HepG2 (cell line): ENCODE data around the gene TMEM222. TPM values are rescaled to one million over a fixed set of nuclear protein-coding genes. Genes with fewer than 3 reads are reported as not detected.
A peak's percentile ranks its signal among the peaks of the same experiment; 100 is the strongest.

Experiments
- AGO2 ChIP-seq: fragments of 200-400 bp; formaldehyde crosslinking; optimal IDR thresholded peaks from 2 replicates; pipeline ENCODE3; 2017; ENCODE audit warnings: mild to moderate bottlenecking, low read depth, low read length, moderate library complexity
- ATAD3A ChIP-seq: sonication (generic); formaldehyde crosslinking; IDR thresholded peaks from 2 replicates; pipeline ENCODE4 v1.4.0; 2020; ENCODE audit warnings: missing genetic modification reagents
- ATF1 ChIP-seq: IDR thresholded peaks from 2 replicates; pipeline ENCODE4 v1.6.1; 2016; ENCODE audit warnings: mild to moderate bottlenecking, control low read depth
- SALL2 ChIP-seq: sonication (generic); formaldehyde crosslinking; IDR thresholded peaks from 2 replicates; pipeline ENCODE4 v1.8.1; 2023; ENCODE audit warnings: mild to moderate bottlenecking, missing genetic modification reagents, inconsistent platforms
- SMAD1 ChIP-seq: sonication (generic); formaldehyde crosslinking; IDR thresholded peaks from 2 replicates; pipeline ENCODE4 v1.4.0; 2020; ENCODE audit warnings: missing genetic modification reagents, low read depth, mild to moderate bottlenecking, borderline replicate concordance
- SMARCC2 ChIP-seq: fragments of 450-650 bp; IDR thresholded peaks from 2 replicates; pipeline ENCODE4 v1.6.1; 2017; ENCODE audit warnings: antibody characterized with exemption, mild to moderate bottlenecking
- TCF12 ChIP-seq, 2 experiments: fragments of 450-650 bp in 1 of 2; sonication (generic) in 1 of 2; formaldehyde crosslinking in 1 of 2; IDR thresholded peaks; 2 replicates each; pipeline versions ENCODE4 v1.6.1 to v1.8.0; 2017 to 2022; ENCODE audit warnings: antibody characterized with exemption in 1 of 2, mild to moderate bottlenecking in 1 of 2, missing genetic modification reagents in 1 of 2, moderate library complexity in 1 of 2
- ZFP90 ChIP-seq: sonication (generic); formaldehyde crosslinking; IDR thresholded peaks from 2 replicates; pipeline ENCODE4 v1.8.0; 2022; ENCODE audit warnings: missing genetic modification reagents, mild to moderate bottlenecking, inconsistent platforms, borderline replicate concordance
- ZNF280B ChIP-seq: sonication (generic); formaldehyde crosslinking; IDR thresholded peaks from 2 replicates; pipeline ENCODE4 v1.5.0; 2020; ENCODE audit warnings: missing genetic modification reagents, mild to moderate bottlenecking, borderline replicate concordance
- ZNF441 ChIP-seq: sonication (generic); formaldehyde crosslinking; IDR thresholded peaks from 2 replicates; pipeline ENCODE4 v1.7.0; 2021; ENCODE audit warnings: missing genetic modification reagents, borderline replicate concordance
- ZNF564 ChIP-seq: sonication (generic); formaldehyde crosslinking; IDR thresholded peaks from 2 replicates; pipeline ENCODE4 v1.8.1; 2023; ENCODE audit warnings: mild to moderate bottlenecking, missing genetic modification reagents
- ZNF816 ChIP-seq: sonication (generic); formaldehyde crosslinking; IDR thresholded peaks from 2 replicates; pipeline ENCODE4 v1.8.0; 2022; ENCODE audit warnings: missing genetic modification reagents, mild to moderate bottlenecking, borderline replicate concordance
- ZNF891 ChIP-seq: sonication (generic); formaldehyde crosslinking; IDR thresholded peaks from 2 replicates; pipeline ENCODE4 v1.5.0; 2020; ENCODE audit warnings: mild to moderate bottlenecking, missing genetic modification reagents
- polyA plus RNA-seq, 8 experiments: library from polyadenylated mRNA; depleted of rRNA in 3 of 8; stranded (reverse) in 7 of 8; unstranded in 1 of 8; fragments of >200 nt; fragmentation: Illumina TruSeq in 4 of 8; extraction: Trizol in 4 of 8; gene quantifications; 2 replicates each; pipeline versions ENCODE4 v1.2.1 to v1.2.3, GENCODE V29; 2011 to 2016; ENCODE audit warnings: low read depth in 4 of 8, missing spikeins in 1 of 8, mixed read lengths in 1 of 8; ENCODE audit not compliant: insufficient read depth in 1 of 8
- total RNA-seq, 5 experiments: library from RNA; depleted of rRNA; stranded (reverse); fragments of >200 nt; fragmentation: Illumina TruSeq; extraction: Trizol; gene quantifications; 2 replicates each; pipeline ENCODE4 v1.2.3, GENCODE V29; 2016; ENCODE audit warnings: low read depth in 1 of 5
- TF ChIP-seq, protein P1 (sequence below): IDR thresholded peaks from 2 replicates; pipeline ENCODE4 v1.4.0; 2020; ENCODE audit warnings: mild to moderate bottlenecking, missing genetic modification reagents
- TF ChIP-seq, protein P2 (sequence below): sonication (generic); formaldehyde crosslinking; IDR thresholded peaks from 2 replicates; pipeline ENCODE4 v1.9.0; 2022; ENCODE audit warnings: missing genetic modification reagents, mild to moderate bottlenecking, borderline replicate concordance
- TF ChIP-seq, protein P3 (sequence below): sonication (generic); formaldehyde crosslinking; IDR thresholded peaks from 2 replicates; pipeline ENCODE4 v1.4.0; 2020; ENCODE audit warnings: missing genetic modification reagents

Gene TMEM222
- total and polyA plus RNA-seq, 2 of the 13 experiments (the other 11 are each of a cell fraction or from before 2014, with no cell fraction given): 22.7 to 29.6 TPM

DNA sequence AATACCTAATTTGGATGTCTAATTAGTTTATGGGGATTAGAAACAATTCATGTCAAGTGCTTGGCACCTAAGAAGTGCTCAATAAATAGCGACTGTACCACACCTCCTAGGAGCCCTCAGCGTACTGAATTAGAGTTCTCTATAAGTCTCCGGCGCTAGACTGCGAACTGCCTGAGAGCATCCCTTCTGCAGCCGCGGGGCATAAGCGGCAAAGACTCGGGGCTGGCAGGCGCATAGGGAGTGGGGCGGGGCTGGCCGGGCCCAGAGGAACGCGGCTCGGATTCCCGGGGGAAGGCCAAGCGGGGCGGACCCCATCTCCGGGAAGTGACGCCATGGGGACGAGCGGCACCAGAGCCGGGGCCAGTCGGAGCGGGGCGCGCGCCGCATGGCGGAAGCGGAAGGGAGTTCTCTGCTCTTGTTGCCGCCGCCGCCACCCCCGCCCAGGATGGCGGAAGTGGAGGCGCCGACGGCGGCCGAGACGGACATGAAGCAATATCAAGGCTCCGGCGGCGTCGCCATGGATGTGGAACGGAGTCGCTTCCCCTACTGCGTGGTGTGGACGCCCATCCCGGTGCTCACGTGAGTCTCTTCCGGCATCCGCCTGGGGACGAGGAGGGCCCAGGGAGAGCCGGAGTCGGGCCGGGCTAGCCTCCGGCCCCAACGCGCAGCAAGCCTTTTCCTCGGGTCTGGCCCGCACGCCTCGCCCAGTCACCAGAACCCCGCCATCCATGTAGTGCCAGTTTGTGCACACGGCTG is at the start of gene TMEM222 (continued):
- TF ChIP-seq ZNF564: peak; percentile 87
- peak; percentile 49 for TF ChIP-seq ZFP90 (CRISPR knock-in tag)
- no peak for TF ChIP-seq ATAD3A (CRISPR knock-in tag)
- TF ChIP-seq ZNF280B (CRISPR knock-in tag): no peak
- TF ChIP-seq ZNF816: no peak
- peak; percentile 41; the same call in 1 of the 2 replicates for TF ChIP-seq ZNF891 (CRISPR knock-in tag)
- TF ChIP-seq SMAD1 (CRISPR knock-in tag): peak; percentile 89; the same call in 1 of the 2 replicates
- TF ChIP-seq, protein P1, sequence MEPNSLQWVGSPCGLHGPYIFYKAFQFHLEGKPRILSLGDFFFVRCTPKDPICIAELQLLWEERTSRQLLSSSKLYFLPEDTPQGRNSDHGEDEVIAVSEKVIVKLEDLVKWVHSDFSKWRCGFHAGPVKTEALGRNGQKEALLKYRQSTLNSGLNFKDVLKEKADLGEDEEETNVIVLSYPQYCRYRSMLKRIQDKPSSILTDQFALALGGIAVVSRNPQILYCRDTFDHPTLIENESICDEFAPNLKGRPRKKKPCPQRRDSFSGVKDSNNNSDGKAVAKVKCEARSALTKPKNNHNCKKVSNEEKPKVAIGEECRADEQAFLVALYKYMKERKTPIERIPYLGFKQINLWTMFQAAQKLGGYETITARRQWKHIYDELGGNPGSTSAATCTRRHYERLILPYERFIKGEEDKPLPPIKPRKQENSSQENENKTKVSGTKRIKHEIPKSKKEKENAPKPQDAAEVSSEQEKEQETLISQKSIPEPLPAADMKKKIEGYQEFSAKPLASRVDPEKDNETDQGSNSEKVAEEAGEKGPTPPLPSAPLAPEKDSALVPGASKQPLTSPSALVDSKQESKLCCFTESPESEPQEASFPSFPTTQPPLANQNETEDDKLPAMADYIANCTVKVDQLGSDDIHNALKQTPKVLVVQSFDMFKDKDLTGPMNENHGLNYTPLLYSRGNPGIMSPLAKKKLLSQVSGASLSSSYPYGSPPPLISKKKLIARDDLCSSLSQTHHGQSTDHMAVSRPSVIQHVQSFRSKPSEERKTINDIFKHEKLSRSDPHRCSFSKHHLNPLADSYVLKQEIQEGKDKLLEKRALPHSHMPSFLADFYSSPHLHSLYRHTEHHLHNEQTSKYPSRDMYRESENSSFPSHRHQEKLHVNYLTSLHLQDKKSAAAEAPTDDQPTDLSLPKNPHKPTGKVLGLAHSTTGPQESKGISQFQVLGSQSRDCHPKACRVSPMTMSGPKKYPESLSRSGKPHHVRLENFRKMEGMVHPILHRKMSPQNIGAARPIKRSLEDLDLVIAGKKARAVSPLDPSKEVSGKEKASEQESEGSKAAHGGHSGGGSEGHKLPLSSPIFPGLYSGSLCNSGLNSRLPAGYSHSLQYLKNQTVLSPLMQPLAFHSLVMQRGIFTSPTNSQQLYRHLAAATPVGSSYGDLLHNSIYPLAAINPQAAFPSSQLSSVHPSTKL (CRISPR knock-in tag): peak; percentile 58
- peak; percentile 63 for TF ChIP-seq AGO2
- TF ChIP-seq SALL2 (CRISPR knock-in tag): peak; percentile 98
- TF ChIP-seq SMARCC2: no peak
- TF ChIP-seq ZNF441: peak; percentile 91
- TF ChIP-seq TCF12 (IDR thresholded peaks at IDR 0.05): no peak
- TF ChIP-seq TCF12 (CRISPR knock-in tag; IDR thresholded peaks at IDR 0.05): peak; percentile 65; the same call in 1 of the 2 replicates
- TF ChIP-seq, protein P2, sequence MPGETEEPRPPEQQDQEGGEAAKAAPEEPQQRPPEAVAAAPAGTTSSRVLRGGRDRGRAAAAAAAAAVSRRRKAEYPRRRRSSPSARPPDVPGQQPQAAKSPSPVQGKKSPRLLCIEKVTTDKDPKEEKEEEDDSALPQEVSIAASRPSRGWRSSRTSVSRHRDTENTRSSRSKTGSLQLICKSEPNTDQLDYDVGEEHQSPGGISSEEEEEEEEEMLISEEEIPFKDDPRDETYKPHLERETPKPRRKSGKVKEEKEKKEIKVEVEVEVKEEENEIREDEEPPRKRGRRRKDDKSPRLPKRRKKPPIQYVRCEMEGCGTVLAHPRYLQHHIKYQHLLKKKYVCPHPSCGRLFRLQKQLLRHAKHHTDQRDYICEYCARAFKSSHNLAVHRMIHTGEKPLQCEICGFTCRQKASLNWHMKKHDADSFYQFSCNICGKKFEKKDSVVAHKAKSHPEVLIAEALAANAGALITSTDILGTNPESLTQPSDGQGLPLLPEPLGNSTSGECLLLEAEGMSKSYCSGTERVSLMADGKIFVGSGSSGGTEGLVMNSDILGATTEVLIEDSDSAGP (CRISPR knock-in tag): peak; percentile 95
- peak; percentile 88 for TF ChIP-seq ATF1 (CRISPR knock-in tag)
- TF ChIP-seq, protein P3, sequence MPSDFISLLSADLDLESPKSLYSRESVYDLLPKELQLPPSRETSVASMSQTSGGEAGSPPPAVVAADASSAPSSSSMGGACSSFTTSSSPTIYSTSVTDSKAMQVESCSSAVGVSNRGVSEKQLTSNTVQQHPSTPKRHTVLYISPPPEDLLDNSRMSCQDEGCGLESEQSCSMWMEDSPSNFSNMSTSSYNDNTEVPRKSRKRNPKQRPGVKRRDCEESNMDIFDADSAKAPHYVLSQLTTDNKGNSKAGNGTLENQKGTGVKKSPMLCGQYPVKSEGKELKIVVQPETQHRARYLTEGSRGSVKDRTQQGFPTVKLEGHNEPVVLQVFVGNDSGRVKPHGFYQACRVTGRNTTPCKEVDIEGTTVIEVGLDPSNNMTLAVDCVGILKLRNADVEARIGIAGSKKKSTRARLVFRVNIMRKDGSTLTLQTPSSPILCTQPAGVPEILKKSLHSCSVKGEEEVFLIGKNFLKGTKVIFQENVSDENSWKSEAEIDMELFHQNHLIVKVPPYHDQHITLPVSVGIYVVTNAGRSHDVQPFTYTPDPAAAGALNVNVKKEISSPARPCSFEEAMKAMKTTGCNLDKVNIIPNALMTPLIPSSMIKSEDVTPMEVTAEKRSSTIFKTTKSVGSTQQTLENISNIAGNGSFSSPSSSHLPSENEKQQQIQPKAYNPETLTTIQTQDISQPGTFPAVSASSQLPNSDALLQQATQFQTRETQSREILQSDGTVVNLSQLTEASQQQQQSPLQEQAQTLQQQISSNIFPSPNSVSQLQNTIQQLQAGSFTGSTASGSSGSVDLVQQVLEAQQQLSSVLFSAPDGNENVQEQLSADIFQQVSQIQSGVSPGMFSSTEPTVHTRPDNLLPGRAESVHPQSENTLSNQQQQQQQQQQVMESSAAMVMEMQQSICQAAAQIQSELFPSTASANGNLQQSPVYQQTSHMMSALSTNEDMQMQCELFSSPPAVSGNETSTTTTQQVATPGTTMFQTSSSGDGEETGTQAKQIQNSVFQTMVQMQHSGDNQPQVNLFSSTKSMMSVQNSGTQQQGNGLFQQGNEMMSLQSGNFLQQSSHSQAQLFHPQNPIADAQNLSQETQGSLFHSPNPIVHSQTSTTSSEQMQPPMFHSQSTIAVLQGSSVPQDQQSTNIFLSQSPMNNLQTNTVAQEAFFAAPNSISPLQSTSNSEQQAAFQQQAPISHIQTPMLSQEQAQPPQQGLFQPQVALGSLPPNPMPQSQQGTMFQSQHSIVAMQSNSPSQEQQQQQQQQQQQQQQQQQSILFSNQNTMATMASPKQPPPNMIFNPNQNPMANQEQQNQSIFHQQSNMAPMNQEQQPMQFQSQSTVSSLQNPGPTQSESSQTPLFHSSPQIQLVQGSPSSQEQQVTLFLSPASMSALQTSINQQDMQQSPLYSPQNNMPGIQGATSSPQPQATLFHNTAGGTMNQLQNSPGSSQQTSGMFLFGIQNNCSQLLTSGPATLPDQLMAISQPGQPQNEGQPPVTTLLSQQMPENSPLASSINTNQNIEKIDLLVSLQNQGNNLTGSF (CRISPR knock-in tag): no peak; the same call in 1 of the 2 replicates
